Stomach (tissue), 4 donors: ENCODE results near the gene DCLRE1A.

Experiments
- CTCF ChIP-seq, 7 experiments: fragments of 450-650 bp in 4 of 7; fragments of 200-600 bp in 3 of 7; sonication (generic) in 3 of 7; IDR thresholded peaks; one replicate each; pipeline ENCODE4 v1.5.1; 2016 to 2019; ENCODE audit warnings: antibody characterized with exemption in 7 of 7, control low read depth in 2 of 7, mild to moderate bottlenecking in 1 of 7
- EP300 ChIP-seq: sonication (generic); formaldehyde crosslinking; IDR thresholded peaks from one replicate; pipeline ENCODE4 v1.6.1; 2017; ENCODE audit warnings: antibody characterized with exemption
- POLR2A ChIP-seq, 4 donors: fragments of 450-650 bp; IDR thresholded peaks; one replicate each; pipeline ENCODE4 v1.6.1; 2016; ENCODE audit warnings: antibody characterized with exemption in 4 of 4, control low read depth in 2 of 4, mild to moderate bottlenecking in 1 of 4, moderate library complexity in 1 of 4
- POLR2AphosphoS5 ChIP-seq, 3 donors: sonication (generic); formaldehyde crosslinking; IDR thresholded peaks; one replicate each; pipeline ENCODE4 v1.6.1; 2016; ENCODE audit warnings: antibody characterized with exemption in 3 of 3

DNA sequence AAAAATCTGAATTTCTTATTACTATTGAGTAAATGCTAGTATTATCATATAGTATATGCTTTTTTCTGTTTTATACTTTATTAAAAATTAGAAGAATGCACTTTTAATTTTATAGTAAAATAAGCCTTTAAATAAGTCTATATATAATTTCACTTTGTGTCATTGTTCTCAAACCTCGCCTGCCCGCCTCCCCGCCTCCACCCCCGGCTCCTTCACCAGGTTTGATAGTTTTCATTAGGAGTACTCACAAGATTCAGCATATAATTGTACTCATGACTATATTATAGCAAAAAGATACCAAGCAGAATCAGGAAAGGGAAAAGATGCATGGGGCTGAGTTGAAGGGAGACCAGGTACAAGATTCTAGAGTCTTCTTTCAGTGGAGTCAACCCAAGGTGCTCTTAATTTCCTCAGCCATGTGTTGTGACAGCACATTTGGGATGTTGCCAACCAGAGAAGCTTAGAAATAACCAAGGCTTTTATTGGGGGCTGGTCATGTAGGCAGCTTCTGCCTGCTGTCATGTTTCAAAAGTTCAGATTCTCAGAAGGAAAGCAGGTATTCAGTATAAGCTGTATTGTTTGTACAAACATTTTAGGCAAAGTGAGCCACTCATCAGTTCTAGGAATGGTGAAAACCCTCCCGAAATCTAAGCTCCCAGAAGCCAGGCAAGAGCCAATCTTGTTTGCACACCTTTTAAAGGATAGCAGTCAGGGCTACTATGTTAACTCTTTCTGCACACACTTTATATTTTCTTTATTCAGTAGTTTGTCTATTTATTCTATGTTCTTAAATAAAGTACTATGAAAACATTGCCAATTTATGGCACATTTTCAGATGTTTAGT is 12.9 kb upstream of the DCLRE1A start:
- TF ChIP-seq CTCF (IDR thresholded peaks at IDR 0.05): no peak
- TF ChIP-seq POLR2A (IDR thresholded peaks at IDR 0.05): no peak
- TF ChIP-seq POLR2AphosphoS5 (IDR thresholded peaks at IDR 0.05): no peak
- no peak for TF ChIP-seq EP300
